Activated naive CD8-positive, alpha-beta T cell treated with anti-CD3 and anti-CD28 coated beads, Interleukin-2, amount 50 U/mL, for 16 hours (primary cell): Measurements from ENCODE around the gene RASD2.

Experiments
- DNase-seq: peaks from one replicate; pipeline ENCODE4 v3.0.0-alpha.2; 2020; ENCODE audit warnings: low read depth, low spot score

RASD2 gene

DNA sequence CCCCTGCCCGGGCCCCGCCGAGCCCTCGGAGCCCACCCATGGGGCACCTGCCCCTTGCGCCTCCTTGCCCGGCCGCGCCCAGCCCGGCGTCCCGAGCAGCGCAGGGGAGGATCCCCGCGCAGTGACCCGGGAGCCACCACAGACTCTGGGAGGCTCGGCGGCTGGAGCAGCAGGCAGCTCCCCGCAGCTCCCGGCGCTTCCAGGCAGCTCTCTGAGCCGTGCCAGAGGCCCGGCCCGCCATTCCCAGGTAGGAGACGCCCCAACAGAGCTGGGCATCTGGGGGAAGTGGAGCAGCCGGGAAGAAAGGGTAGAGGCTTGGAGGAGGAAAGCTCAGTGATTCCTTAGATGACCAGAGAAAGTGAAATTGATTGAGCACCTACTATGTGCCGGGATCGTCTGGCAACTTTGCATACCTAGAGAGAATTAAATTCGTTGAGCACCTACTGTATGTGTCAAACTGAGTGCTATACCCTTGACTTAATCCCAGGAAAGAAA, 670 bp downstream of the RASD2 start:
- DNase-seq: no peak

- no peak for DNase-seq
These were observed 1.7 kb downstream of the RASD2 start for GRCh38 chr22:35542157-35542938.

DNA sequence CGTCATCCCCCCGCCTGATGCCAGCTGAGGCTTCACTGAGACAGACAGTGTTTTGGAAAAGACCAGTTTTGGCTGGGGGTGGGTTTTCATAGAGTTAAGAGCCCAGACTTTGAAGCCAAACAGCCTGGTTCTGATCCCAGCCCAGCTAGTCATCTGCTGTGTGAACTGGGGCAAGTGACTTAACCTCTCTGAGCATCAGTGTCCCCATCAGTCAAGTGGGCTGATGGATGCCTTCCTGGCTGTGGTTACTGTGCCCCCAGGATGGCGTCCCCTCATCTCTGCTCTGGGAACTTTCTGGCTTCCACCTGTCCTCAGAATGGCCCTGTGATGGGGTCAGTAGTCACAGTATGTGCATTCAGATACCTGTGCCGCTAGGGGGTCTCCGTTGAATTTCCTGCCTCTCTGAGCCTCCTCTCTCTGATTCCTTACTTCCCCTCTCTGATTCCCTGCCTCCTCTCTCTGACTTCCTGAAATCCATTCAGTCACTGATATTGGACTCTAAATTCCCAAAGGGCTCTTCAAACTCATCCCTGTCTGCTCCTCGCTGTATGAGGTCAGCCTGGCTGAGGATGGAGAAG, 2.4 kb downstream of the RASD2 start:
- DNase-seq: no peak

GRCh38 chr22:35543702-35544101, 3.1 kb downstream of the RASD2 start:
- no peak for DNase-seq

DNA sequence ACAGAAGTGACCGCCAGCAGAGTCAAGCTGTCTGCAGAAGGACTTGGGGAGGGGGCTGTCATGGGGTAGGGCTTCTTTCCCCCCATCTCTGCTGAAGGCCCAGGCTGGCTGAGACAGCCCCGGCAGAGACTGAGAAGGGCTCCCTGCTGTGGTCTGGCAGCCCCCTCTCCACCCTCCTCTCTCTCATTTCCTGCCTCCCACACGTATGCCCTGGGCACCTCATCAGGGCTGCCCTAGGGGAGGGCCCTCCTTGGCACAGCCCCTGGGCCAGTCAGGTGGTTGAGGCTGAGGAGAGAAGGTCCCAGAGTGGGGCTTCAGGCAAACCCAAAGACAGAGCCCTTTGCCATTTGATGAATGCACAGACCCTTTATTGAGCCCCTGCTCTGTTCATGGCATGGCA, 3.6 kb downstream of the RASD2 start:
- no peak for DNase-seq

DNA sequence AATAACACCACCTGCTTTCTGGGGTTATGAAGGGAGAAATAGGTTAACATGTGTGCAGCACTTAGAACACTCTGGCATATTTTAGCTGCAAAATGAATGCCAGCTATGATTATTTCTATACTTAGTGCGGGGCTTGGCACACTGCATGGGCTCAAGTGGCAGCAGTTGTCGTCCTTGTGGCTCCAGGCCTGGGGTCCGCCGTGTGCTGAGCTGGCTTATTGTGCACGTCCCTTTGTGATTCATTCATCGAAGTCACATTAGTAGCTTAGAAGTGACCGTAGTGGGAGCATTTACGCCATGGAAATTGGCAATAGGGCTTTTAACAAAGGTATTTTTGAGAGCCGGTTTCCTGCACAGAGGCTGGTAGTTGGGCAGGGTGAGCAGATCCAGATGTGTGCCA, 4.2 kb downstream of the RASD2 start:
- no peak for DNase-seq

GRCh38 chr22:35546886-35547285, 6.3 kb downstream of the RASD2 start:
- no peak for DNase-seq

DNA sequence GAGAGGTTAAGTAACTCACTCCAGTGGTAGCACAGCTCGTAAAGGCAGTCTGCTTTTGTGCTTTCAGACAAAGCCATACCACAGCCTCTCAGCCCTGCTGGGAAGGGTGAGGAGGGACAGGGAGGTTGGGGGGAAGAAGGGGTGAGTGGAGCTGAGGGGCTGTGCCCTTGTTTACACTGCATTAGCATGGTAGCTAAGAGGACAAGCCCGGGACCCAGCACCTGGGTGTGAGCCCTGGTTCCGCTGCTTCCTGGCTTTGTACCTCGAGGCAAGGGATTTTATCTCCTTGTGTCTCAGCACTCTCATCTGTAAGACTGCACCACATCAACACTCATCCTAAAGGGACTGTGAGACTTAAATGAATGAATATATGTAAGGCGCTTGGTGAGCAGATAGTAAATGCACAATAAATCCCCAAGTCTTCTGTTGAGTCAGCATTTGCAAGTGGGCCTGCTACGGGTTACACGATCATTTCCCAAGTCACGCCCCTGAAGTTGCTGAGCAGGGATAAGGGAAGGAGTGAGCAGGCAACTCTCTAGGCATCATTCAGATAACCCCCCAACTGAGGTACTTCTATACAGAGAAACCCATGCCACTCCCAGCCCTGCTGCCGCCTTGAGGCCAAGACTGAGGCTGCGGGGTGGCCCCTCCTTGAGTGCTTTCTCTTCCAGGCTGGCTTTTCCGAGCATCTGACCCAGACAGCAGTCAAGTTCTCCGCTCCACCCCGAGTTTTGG, 7.5 kb downstream of the RASD2 start:
- no peak for DNase-seq

- no peak for DNase-seq
These were observed 8.1 kb downstream of the RASD2 start for GRCh38 chr22:35548722-35549112.

DNA sequence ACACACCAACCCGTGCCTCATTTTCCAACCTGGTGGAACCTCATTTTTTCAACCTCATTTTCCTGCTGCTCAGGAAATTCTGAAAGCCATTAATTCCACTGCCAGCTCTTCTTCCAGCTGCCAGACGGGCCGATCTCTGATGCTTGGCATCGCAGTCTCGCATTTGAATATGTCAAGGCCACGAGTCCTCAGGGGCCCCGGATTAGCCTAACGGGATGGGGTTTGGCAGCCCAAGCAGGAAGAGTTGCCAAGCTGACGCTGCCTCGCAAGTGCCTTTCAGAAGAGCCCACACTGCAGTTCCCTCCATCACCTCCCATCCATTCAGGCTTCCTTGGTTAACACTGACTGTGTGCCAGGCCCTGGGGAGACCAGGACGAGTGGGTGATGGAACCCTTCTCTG, 8.7 kb downstream of the RASD2 start:
- no peak for DNase-seq

DNA sequence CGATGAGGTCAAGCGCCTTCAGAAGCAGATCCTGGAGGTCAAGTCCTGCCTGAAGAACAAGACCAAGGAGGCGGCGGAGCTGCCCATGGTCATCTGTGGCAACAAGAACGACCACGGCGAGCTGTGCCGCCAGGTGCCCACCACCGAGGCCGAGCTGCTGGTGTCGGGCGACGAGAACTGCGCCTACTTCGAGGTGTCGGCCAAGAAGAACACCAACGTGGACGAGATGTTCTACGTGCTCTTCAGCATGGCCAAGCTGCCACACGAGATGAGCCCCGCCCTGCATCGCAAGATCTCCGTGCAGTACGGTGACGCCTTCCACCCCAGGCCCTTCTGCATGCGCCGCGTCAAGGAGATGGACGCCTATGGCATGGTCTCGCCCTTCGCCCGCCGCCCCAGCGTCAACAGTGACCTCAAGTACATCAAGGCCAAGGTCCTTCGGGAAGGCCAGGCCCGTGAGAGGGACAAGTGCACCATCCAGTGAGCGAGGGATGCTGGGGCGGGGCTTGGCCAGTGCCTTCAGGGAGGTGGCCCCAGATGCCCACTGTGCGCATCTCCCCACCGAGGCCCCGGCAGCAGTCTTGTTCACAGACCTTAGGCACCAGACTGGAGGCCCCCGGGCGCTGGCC, 11.0 kb downstream of the RASD2 start:
- DNase-seq: no peak

GRCh38 chr22:35552196-35552842, 11.7 kb downstream of the RASD2 start:
- DNase-seq: peak; percentile 72

DNA sequence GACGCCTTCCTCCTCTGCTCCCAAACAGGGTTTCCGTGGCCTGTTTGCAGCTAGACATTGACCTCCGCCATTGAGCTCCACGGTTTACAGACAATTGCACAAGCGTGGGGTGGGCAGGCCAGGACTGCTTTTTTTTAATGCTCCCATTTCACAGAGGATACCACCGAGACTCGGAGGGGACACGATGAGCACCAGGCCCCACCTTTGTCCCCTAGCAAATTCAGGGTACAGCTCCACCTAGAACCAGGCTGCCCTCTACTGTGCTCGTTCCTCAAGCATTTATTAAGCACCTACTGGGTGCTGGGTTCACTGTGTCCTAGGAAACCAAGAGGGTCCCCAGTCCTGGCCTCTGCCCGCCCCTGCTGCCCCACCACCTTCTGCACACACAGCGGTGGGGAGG, 12.2 kb downstream of the RASD2 start:
- no peak for DNase-seq

DNA sequence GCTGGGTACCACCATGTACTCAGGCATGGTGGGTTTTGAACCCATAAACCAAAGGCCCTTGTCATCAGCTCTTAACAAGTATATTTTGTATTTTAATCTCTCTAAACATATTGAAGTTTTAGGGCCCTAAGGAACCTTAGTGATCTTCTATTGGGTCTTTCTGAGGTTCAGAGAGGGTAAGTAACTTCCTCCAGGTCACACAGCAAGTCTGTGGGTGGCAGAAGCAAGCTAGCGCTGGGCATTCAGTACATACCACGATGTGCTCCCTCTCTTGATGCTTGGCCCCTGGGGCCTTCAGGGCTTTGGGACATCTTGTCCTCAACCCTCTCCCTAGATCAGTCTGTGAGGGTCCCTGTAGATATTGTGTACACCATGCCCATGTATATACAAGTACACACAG, 12.7 kb downstream of the RASD2 start:
- no peak for DNase-seq

DNA sequence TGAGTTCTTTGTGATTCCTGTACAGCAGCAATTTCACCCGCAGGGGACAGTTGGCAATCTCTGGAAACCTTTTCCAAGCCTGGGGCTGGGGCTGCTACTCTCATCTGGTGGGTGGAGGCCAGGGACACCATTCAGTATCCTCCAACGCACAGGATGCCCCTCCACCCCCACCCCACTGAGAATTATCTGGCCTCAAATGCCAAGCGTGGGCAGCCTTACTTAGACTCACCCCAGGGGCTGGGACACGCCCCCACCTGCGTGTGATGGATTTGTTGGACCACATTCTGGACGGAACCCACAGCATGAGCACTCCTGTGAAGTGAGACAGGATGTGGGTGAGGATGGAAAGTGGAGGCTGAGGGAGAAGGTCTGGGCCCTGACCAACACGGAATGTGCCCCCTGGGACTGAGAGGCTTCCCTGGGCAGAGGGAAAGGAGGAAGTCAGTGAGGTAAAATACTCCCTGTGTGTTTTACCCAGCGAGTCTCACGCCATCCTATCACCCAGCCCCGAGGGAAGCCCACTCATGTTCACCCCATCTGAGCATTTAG, 13.7 kb downstream of the RASD2 start:
- no peak for DNase-seq

GRCh38 chr22:35555483-35555890, 14.9 kb downstream of the RASD2 start:
- no peak for DNase-seq

- no peak for DNase-seq
These were observed 15.4 kb downstream of the RASD2 start for GRCh38 chr22:35555946-35556547.

- no peak for DNase-seq
These were observed 16.0 kb downstream of the RASD2 start for GRCh38 chr22:35556666-35557065.

DNA sequence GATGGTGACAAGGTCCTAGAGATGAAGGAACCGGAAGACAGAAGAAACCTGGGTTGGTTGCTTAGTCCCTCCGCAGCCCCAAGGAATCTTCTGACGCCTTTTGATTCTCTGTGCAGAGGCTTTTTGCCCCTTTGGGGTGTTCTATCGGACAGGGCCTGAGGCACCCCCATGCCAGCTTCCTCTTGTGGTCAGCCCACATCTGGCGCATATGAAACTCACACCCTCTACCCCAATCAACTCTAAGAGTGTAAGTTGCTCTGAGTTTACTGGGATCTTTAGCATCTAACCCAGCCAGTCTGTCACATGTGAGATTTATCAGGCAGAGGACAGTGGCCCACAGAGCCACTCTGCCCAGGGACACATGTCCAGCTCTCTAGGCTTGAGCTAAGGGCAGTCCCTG, 17.4 kb downstream of the RASD2 start:
- no peak for DNase-seq

- DNase-seq: no peak
These were observed 18.1 kb downstream of the RASD2 start for GRCh38 chr22:35558719-35559118.
